ENCODE results near the gene PLCL2. TPM values are rescaled to one million over a fixed set of nuclear protein-coding genes. Genes with fewer than 3 reads are reported as not detected.

The PLCL2 gene
- total RNA-seq, 1 donor from 2014 or later = 26.4 TPM

GRCh38 chr3:16912400-16913263 lies 27.9 kb downstream of the PLCL2 start:
- Histone ChIP-seq H3K79me2 (ENCODE audit: low read depth) (peaks cover 91% of the 10 kb centered on the region), H3K9ac (no peak overlapping the region), H3K36me3 (no peaks in the 10 kb centered on the region), H3K4me2 (no peak overlapping the region), H3K27me3 (no peaks in the 10 kb centered on the region), H2AFZ (replicated peaks) (no peak overlapping the region), H3K4me3 (no peak overlapping the region), H4K20me1 (ENCODE audit: low read depth) (no peaks in the 10 kb centered on the region), H3K9me3 (ENCODE audit: low read depth) (no peaks in the 10 kb centered on the region), H3K4me1 (peaks cover 39% of the 10 kb centered on the region), H3K27ac (no peak overlapping the region), H3F3A (ENCODE audit: low read depth) (peaks cover 19% of the 10 kb centered on the region)
- no peak overlapping the region for H3K4me3 Mint-ChIP-seq
- H3K4me1 Mint-ChIP-seq = peaks cover 18% of the 10 kb centered on the region
- no peak for TF ChIP-seq CTCF (IDR thresholded peaks at IDR 0.05)
- no peak for TF ChIP-seq EZH2 (IDR thresholded peaks at IDR 0.05)
- TF ChIP-seq EZH2phosphoT487 (IDR thresholded peaks at IDR 0.05) = no peak
- no peak for DNase-seq (ENCODE audit: low spot score)
- H3K36me3 Mint-ChIP-seq = no peaks in the 10 kb centered on the region
- H3K27ac Mint-ChIP-seq = no peak overlapping the region
- no peaks in the 10 kb centered on the region for H3K27me3 Mint-ChIP-seq (ENCODE audit: insufficient read depth, low read depth)
- no peaks in the 10 kb centered on the region for H3K9me3 Mint-ChIP-seq

- H3K36me3 ChIP-seq = no peaks in the 10 kb centered on the region
- peaks cover 19% of the 10 kb centered on the region for H3F3A ChIP-seq (ENCODE audit: low read depth)
- no peaks in the 10 kb centered on the region for H3K9me3 ChIP-seq (ENCODE audit: low read depth)
- peaks cover 91% of the 10 kb centered on the region for H3K79me2 ChIP-seq (ENCODE audit: low read depth)
- no peak overlapping the region for H3K4me3 Mint-ChIP-seq
- H3K9ac ChIP-seq = no peak overlapping the region
- peaks cover 18% of the 10 kb centered on the region for H3K4me1 Mint-ChIP-seq
- H2AFZ ChIP-seq (replicated peaks) = no peak overlapping the region
- H3K27me3 Mint-ChIP-seq (ENCODE audit: insufficient read depth, low read depth) = no peaks in the 10 kb centered on the region
- H3K27ac Mint-ChIP-seq = no peak overlapping the region
- H3K27ac ChIP-seq = no peak overlapping the region
- H3K4me3 ChIP-seq = no peak overlapping the region
- no peak for DNase-seq (ENCODE audit: low spot score)
- H3K4me1 ChIP-seq = peaks cover 33% of the 10 kb centered on the region
- H4K20me1 ChIP-seq (ENCODE audit: low read depth) = no peaks in the 10 kb centered on the region
- TF ChIP-seq CTCF (IDR thresholded peaks at IDR 0.05) (no peak), EZH2phosphoT487 (IDR thresholded peaks at IDR 0.05) (no peak), EZH2 (IDR thresholded peaks at IDR 0.05) (no peak)
- no peaks in the 10 kb centered on the region for H3K27me3 ChIP-seq
- no peaks in the 10 kb centered on the region for H3K36me3 Mint-ChIP-seq
- no peak overlapping the region for H3K4me2 ChIP-seq
- H3K9me3 Mint-ChIP-seq = no peaks in the 10 kb centered on the region
Measured at GRCh38 chr3:16913264-16913580, 28.5 kb downstream of the PLCL2 start.

- Histone ChIP-seq H3K4me3 (no peak overlapping the region), H3K27me3 (no peaks in the 10 kb centered on the region), H3K9me3 (ENCODE audit: low read depth) (no peaks in the 10 kb centered on the region), H3K79me2 (ENCODE audit: low read depth) (peaks cover 97% of the 10 kb centered on the region), H3K36me3 (no peaks in the 10 kb centered on the region), H3K27ac (no peak overlapping the region), H3F3A (ENCODE audit: low read depth) (peaks cover 10% of the 10 kb centered on the region), H3K4me1 (peaks cover 26% of the 10 kb centered on the region), H3K9ac (no peak overlapping the region), H2AFZ (replicated peaks) (no peak overlapping the region), H4K20me1 (ENCODE audit: low read depth) (no peaks in the 10 kb centered on the region), H3K4me2 (peak overlapping the region; percentile 18)
- no peak for DNase-seq (ENCODE audit: low spot score)
- Mint-ChIP-seq H3K4me1 (peaks cover 18% of the 10 kb centered on the region), H3K4me3 (no peak overlapping the region), H3K36me3 (no peaks in the 10 kb centered on the region), H3K27ac (no peak overlapping the region), H3K9me3 (no peaks in the 10 kb centered on the region), H3K27me3 (ENCODE audit: insufficient read depth, low read depth) (no peaks in the 10 kb centered on the region)
- TF ChIP-seq EZH2 (IDR thresholded peaks at IDR 0.05) (no peak), EZH2phosphoT487 (IDR thresholded peaks at IDR 0.05) (no peak), CTCF (IDR thresholded peaks at IDR 0.05) (no peak)
Measured at GRCh38 chr3:16916840-16917239, 32.1 kb downstream of the PLCL2 start.
